RPMI7951 (cell line): ENCODE data around the gene PGAP6. TPM values are rescaled to one million over a fixed set of nuclear protein-coding genes. Genes with fewer than 3 reads are reported as not detected.
"Not testable (repeated sequence)": the region's sequence is repeated elsewhere in the genome, so short reads cannot be mapped to it uniquely, and the experiment has no call there.

Source experiments
- DNase-seq: peaks from one replicate; pipeline ENCODE4 v3.0.0-alpha.2; 2012; ENCODE audit warnings: low read depth
- total RNA-seq: library from RNA; depleted of rRNA; stranded (reverse); fragments of >200 nt; shearing (Covaris generic); gene quantifications from 2 replicates; pipeline ENCODE4 v1.2.3, GENCODE V29; 2014

The PGAP6 gene
- total RNA-seq, 1 experiment from 2014 or later, result 25.8 TPM

GRCh38 chr16:401468-402348 lies 19.9 kb upstream of the PGAP6 start, which contains the start of gene DECR2:
DECR2 (plus strand) TSS chr16:401885; CDS start chr16:401964, 79 bp downstream.
- peak; percentile 80 for DNase-seq

DNA sequence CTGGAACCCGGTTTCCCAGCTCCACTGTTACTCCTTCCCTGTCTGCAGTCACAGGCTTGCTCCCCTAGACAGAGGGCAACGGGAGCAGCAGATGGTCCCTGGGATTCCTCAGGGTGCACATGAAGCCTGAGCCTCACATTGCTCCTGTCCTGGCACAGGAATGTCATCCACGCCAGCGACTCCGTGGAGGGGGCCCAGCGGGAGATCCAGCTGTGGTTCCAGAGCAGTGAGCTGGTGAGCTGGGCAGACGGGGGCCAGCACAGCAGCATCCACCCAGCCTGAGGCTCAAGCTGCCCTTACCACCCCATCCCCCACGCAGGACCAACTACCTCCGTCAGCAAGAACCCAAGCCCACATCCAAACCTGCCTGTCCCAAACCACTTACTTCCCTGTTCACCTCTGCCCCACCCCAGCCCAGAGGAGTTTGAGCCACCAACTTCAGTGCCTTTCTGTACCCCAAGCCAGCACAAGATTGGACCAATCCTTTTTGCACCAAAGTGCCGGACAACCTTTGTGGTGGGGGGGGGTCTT lies 18.3 kb upstream of the PGAP6 start:
- DNase-seq, result no peak

DNA sequence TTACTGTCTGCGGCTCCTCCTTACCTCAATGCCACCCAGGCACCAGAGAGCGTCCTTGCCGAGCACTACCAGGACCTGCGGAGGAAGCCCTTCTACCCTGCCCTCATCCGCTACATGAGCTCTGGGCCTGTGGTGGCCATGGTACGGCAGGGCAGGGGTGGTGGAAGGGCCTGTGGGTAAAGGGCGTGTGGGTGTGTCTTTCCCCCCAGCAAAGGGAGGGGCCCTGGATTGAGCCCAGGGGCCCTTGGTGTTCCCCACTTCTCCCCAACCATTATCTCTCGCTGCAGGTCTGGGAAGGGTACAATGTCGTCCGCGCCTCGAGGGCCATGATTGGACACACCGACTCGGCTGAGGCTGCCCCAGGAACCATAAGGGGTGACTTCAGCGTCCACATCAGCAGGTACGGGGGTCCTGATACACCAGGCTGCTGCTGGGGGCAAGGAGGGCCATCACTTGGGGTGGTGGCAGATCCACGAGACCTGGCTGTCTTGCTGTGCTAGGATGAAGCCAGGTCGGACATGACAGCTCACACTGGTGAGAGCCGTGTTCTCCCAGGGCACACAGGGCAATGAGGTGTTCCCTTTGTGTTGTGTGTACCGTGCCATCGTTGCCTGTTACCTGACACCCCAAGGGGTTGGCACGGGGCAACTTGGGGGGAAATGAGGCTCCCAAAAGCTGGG lies 17.7 kb upstream of the PGAP6 start:
- DNase-seq, result no peak

- DNase-seq, result no peak
These were observed 17.0 kb upstream of the PGAP6 start for GRCh38 chr16:398561-399339.

- peak; percentile 58 for DNase-seq
These were observed 16.1 kb upstream of the PGAP6 start for GRCh38 chr16:397736-398332.

DNA sequence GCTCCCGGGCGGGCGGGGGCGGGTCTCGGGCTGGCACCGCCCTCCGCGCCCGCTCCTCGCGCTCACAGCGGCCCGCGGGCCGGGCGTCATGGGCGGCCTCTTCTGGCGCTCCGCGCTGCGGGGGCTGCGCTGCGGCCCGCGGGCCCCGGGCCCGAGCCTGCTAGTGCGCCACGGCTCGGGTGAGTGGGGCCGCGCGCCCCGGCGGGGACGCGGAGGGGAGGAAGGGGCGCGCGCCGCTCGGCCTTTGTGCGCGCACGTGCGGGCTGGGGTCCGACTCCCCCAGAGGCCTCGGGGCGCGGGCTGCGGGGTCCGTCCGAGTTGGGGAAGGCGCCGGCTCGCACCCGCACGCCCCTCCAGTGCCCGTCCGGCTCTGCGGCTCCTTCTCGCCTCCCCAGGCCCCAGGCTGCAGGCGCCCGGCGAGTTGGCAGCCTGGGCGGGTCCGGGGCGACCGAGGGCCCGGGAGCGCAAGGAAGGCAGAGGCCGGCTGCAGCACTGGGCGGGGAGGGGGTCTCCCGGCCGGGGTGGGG lies 15.4 kb upstream of the PGAP6 start, which contains the start of gene NME4:
TSS of gene NME4 (plus strand) at position 65 of the 527 bp plus-strand sequence. CDS start at position 89, 24 bp downstream.
- peak; percentile 33 for DNase-seq

GRCh38 chr16:396605-397004 lies 14.8 kb upstream of the PGAP6 start:
- DNase-seq, result peak; percentile 50

DNA sequence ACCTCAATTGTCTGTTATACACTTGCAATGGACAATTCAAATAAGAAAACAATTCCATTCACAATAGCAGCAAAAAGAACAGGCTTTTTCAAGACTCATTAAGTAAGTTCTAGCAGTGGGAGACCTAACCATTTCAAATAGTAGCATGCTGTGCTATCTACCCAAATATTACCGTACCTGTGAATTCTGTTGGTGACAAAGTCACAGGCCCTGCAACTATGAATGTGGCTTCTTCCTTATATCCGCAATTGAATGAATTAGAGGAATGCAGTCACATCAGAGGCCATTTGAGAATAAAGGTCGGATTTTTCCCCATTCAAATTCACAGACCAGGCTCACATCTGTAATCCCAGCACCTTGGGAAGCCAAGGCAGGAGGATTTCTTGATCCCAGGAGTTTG lies 14.4 kb upstream of the PGAP6 start:
- DNase-seq, result no peak

DNA sequence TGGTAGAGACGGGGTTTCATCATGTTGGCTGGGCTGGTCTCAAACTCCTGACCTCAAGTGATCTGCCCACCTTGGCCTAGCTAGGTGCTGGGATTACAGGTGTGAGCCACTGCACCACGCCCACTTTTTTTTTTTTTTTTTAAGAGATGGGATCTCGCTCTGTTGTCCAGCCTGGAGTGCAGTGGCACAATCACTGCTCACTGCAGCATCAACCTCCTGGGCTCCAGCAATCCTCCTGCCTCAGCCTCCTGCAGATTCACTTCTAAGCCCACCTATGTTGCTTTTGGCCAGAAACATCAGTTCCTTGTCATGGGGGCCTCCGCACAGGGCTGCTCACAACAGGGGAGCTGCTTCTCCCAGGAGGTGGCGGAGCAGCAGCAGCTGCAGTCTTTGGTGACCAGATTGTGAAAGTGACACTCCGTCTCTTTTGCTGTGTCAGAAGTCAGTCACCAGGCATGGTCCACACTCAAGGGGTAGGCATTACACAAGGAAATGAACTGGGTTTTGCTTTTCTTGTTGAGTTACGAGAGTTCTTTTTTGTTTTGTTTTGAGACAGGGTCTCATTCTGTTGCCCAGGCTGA lies 10.8 kb upstream of the PGAP6 start:
- DNase-seq, result no peak

DNA sequence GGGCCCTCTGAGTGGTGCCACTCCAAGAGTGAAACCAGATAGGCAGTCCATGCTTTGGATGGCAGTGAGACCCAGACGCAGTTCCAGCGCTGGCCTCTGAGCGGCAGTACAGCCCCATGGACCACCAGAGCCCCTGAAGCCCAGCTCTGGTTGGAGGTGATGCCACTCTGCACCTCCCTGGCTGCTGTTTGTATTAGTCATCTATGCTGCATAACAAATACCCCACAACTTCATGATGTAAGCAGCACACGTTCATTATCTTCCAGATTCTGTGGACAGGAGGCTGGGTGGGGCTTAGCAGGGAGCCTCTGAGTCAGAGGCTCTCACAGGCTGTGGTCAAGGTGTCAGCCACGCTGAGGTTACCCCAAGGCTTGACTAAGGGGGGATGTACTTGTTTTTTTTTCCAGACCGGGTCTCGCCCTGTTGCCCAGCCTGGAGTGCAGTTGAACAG lies 10.1 kb upstream of the PGAP6 start:
- DNase-seq, result peak; percentile 64

DNA sequence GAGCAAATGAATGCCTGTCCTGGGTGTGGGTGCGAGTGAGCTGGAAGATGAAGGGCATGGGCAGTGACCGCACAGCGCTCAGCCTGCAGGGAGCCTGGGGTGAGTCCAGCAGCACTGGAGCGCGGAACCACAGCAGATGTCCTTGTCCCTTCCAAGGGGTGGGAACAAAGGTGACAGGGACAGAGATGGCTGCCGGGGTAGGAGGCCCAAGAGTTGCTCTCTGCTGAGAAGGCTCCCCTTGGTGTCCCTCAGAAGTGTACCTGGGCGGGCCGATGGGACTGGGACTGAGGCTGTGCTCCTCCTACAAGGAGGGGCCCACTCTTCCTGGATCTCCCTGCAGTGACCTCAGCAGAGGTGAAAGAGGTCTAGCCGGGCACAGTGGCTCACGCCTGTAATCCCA lies 7.6 kb upstream of the PGAP6 start:
- no peak for DNase-seq

DNA sequence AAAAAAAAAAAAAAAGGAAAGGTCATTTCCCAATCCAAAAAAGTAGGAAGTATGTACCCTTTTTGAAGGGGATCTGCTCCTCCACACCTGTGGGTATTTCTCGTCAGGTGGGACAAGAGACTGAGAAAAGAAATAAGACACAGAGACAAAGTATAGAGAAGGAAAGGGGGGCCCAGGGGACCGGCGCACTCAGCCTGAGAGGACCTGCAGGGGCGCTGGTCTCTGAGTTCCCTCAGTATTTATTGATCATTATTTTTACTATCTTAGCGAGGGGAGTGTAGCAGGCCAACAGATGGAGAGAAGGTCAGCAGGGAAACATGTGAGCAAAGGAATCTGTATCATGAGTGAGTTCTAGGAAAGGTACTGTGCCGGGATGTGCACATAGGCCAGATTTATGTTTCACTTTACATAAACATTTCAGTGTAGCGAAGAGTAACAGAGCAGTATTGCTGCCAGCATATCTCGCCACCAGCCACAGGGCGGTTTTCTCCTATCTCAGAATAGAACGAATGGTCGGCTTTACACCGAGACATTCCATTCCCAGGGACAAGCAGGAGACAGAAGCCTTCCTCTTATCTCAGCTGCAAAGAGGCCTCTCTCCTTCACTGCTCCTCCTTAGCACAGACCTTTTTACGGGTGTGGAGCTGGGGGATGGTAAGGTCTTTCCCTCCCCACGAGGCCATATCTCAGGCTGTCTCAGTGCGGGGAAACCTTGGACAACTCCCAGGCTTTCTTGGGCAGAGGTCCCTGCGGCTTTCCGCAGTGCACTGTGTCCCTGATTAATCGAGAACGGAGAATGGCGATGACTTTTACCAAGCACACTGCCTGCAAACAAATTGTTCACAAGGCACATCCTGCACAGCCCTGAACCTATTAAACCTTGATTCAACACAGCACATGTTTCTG lies 6.2 kb upstream of the PGAP6 start:
- not testable (repeated sequence) for DNase-seq

GRCh38 chr16:386641-387156 lies 4.9 kb upstream of the PGAP6 start:
- DNase-seq, result peak; percentile 59

DNA sequence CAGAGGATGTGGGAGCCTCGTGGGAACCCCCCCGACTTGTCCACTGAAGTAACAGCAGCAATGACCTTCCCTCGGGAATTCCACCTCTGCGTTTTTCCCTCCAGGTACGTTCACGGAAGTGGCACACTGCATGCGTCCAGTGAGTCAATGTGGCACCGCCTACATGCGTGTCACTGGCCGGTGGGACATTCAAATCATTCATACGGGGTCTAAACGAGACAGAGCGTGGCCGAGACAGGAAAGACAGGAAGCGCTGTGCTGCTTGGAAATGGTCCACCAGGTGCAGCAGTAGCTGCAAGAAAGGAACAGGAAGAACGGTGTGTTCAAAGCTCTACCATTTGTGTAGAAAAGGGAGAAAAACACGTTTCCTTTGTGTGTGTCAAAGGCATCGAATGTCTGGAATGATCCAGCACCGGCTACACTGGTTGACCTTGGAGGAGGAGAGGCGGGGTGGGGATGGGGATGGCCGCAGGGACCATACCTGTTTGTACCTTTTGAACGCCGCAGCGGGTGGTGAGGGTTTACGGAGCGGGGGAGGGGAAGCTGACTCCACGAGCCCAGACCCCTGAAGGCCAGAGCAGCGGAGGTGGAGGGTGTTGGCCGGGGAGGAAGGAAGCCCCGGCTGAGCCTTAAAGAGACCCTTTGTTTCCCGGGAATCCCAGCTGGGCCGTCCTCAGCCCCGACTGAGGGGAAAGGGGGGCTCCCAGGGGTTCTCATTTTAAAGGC lies 1.7 kb upstream of the PGAP6 start:
- DNase-seq, result no peak

DNA sequence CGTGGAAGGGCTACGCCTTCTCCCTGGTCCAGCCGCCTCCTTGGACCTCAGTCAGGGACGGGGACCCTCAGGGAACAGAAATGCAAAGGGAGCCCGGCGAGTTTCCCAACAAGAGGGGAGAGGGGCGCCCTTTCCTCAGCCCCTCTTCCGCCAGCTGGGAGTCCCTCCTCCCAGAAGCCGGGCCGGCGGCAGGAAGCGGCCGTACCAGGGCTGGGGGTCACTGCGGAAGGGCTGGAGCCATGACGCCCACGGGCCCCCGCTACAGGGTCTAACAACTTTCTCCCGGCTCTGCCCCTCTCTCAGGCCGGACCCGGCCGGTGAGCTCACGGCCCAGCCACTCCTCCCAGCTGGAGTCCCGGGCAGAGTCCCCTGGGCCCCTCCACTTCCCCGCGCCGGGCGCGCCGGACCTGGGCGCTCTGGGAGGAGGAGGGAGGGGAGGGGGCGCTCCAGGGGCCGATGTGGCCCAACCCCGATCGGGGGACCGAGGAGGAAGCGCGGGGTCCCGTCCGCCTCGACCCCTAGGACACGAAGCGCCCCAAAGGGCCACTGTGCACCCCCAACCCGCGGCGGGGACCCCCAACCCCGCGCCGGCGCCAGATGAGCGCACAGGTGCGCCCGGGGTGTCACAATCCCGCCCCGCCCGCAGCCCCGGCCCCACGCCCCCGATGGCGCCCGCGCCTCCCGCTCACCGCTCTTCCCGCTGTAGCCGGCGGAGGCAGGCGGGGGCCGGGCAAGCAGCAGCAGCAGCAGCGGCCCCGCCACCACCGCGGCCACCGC lies 578 bp downstream of the PGAP6 start:
- DNase-seq, result no peak

- DNase-seq, result peak; percentile 13
These were observed 1.1 kb downstream of the PGAP6 start for GRCh38 chr16:380762-381011.

- no peak for DNase-seq
These were observed 1.6 kb downstream of the PGAP6 start for GRCh38 chr16:379961-380761.
